HL-60 (cell line): Measurements from ENCODE around the gene P2RY12.

Experiments used
- DNase-seq, 2 experiments: peaks; one replicate each; pipeline ENCODE4 v3.0.0-alpha.2; 2010 to 2020; ENCODE audit warnings: low read depth in 1 of 2, low spot score in 1 of 2
- H3K27ac ChIP-seq: fragments of 250-450 bp; sonication (Bioruptor Pico); replicated peaks from 2 replicates; pipeline ENCODE4 v1.5.1; 2020; ENCODE audit warnings: mild to moderate bottlenecking, moderate library complexity
- H3K27me3 ChIP-seq: fragments of 250-450 bp; sonication (Bioruptor Pico); 2 replicates; pipeline ENCODE4 v1.5.1; 2021; ENCODE audit warnings: mild to moderate bottlenecking, moderate library complexity; ENCODE audit not compliant: insufficient read depth, poor library complexity, severe bottlenecking
- H3K4me3 ChIP-seq: replicated peaks from 2 replicates; pipeline ENCODE4 v1.5.1; 2011; ENCODE audit warnings: mild to moderate bottlenecking, control low read depth, low read length; ENCODE audit not compliant: insufficient read depth
- GABPA ChIP-seq: IDR thresholded peaks from 2 replicates; pipeline ENCODE4 v1.6.1; 2012; ENCODE audit warnings: low read depth
- POLR2AphosphoS5 ChIP-seq: IDR thresholded peaks from 2 replicates; pipeline ENCODE4 v1.6.1; 2012; ENCODE audit warnings: low read depth
- SPI1 ChIP-seq: IDR thresholded peaks from 2 replicates; pipeline ENCODE4 v1.6.1; 2012; ENCODE audit warnings: low read depth, mild to moderate bottlenecking, borderline replicate concordance
- TF ChIP-seq, protein P1 (sequence below): IDR thresholded peaks from one replicate; pipeline ENCODE4 v1.5.1; 2011; ENCODE audit warnings: low read length, control low read depth, inconsistent platforms; ENCODE audit not compliant: insufficient read depth
- TF ChIP-seq, protein P2 (sequence below): IDR thresholded peaks from 2 replicates; pipeline ENCODE4 v1.6.1; 2012; ENCODE audit warnings: low read depth; ENCODE audit not compliant: insufficient replicate concordance

P2RY12 gene

DNA sequence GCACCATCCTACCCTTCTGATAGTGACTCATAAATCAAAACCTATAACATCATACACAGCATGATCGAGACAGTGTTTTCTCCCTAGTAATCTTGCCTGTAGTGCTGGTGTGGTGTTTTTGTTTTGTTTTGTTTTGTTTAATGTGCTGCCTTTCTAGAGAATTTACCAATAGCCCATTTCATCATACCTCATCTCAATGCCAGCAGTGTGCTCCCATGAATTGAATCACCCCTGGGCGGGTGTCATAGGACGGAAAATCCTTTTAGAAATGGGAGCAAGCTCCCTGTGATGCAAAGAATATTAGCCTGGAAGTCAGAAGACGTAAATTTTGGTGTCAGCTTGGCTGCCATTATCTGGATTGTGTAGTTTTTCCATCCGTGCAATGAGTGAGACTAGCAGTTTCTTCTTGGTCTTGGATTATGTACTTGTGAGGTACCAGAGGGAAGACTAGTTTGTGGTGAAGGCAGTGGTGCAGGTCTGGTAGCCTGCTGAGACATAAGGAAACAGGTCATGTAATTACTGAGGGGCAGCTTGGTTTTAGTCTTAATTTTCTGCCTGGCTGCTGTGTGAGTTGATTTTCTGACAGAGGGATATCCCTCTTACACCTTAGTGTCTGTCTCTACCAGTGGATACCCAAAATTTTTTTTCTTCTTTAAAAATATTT, 46.4 kb upstream of the P2RY12 start:
- Histone ChIP-seq H3K27ac (no peak overlapping the region), H3K4me3 (no peak overlapping the region), H3K27me3 (no peaks in the 10 kb centered on the region)
- no peak for DNase-seq
- TF ChIP-seq GABPA = no peak
- TF ChIP-seq, protein P1, sequence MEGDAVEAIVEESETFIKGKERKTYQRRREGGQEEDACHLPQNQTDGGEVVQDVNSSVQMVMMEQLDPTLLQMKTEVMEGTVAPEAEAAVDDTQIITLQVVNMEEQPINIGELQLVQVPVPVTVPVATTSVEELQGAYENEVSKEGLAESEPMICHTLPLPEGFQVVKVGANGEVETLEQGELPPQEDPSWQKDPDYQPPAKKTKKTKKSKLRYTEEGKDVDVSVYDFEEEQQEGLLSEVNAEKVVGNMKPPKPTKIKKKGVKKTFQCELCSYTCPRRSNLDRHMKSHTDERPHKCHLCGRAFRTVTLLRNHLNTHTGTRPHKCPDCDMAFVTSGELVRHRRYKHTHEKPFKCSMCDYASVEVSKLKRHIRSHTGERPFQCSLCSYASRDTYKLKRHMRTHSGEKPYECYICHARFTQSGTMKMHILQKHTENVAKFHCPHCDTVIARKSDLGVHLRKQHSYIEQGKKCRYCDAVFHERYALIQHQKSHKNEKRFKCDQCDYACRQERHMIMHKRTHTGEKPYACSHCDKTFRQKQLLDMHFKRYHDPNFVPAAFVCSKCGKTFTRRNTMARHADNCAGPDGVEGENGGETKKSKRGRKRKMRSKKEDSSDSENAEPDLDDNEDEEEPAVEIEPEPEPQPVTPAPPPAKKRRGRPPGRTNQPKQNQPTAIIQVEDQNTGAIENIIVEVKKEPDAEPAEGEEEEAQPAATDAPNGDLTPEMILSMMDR = no peak
- TF ChIP-seq, protein P2, sequence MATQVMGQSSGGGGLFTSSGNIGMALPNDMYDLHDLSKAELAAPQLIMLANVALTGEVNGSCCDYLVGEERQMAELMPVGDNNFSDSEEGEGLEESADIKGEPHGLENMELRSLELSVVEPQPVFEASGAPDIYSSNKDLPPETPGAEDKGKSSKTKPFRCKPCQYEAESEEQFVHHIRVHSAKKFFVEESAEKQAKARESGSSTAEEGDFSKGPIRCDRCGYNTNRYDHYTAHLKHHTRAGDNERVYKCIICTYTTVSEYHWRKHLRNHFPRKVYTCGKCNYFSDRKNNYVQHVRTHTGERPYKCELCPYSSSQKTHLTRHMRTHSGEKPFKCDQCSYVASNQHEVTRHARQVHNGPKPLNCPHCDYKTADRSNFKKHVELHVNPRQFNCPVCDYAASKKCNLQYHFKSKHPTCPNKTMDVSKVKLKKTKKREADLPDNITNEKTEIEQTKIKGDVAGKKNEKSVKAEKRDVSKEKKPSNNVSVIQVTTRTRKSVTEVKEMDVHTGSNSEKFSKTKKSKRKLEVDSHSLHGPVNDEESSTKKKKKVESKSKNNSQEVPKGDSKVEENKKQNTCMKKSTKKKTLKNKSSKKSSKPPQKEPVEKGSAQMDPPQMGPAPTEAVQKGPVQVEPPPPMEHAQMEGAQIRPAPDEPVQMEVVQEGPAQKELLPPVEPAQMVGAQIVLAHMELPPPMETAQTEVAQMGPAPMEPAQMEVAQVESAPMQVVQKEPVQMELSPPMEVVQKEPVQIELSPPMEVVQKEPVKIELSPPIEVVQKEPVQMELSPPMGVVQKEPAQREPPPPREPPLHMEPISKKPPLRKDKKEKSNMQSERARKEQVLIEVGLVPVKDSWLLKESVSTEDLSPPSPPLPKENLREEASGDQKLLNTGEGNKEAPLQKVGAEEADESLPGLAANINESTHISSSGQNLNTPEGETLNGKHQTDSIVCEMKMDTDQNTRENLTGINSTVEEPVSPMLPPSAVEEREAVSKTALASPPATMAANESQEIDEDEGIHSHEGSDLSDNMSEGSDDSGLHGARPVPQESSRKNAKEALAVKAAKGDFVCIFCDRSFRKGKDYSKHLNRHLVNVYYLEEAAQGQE = no peak
- no peak for TF ChIP-seq SPI1
- no peak for TF ChIP-seq POLR2AphosphoS5

DNA sequence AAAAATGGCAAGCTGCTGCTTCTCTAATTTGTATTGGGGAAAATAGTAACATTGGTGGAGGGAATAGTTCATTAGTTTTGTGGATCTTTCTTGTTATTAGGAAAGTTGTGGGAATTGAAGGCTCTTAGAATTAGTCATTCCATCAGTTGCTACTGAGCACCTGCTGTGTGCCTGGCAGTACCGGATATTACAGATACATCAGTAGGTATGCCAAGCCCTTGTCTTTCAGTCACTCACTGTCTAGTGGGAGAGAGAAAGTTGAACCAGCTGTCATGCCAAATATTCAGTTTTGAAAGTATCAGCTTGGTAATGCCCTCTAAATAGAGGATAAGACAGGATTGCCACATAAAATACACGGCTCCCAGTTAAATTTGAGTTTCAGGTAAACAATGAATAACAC, 43.8 kb upstream of the P2RY12 start:
- no peak for DNase-seq
- Histone ChIP-seq H3K27me3 (no peaks in the 10 kb centered on the region), H3K27ac (no peak overlapping the region), H3K4me3 (no peak overlapping the region)
- no peak for TF ChIP-seq SPI1
- TF ChIP-seq, protein P1 = no peak
- TF ChIP-seq, protein P2 = no peak
- TF ChIP-seq POLR2AphosphoS5 = no peak
- no peak for TF ChIP-seq GABPA

DNA sequence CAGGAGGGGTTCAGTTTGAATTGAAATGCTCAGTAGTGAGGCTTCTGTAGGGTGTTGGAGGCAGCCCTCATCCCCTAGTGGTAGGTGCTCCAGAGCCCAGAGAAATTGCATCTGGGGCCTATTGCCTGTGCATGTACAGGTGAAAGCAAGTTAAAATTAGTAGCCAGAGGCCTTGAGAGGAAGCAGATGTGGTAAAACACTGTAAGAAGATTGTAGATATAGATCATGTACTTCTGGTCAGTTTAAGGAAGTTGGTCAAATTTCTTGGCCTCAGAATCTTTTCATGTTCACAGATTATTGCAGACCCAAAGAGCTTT, 41.7 kb upstream of the P2RY12 start:
- Histone ChIP-seq H3K4me3 (no peak overlapping the region), H3K27me3 (no peaks in the 10 kb centered on the region), H3K27ac (no peak overlapping the region)
- DNase-seq = peak in 1 of 2 experiments; percentile 29
- TF ChIP-seq, protein P1 = no peak
- no peak; the same call in 1 of the 2 replicates for TF ChIP-seq SPI1
- TF ChIP-seq GABPA = no peak
- TF ChIP-seq POLR2AphosphoS5 = no peak
- TF ChIP-seq, protein P2 = no peak
